Stimulated activated memory B cell treated with anti-CD40 and anti-IgM and Interleukin-4, amounts not matched to agents 10 μg/mL and 1 μg/mL and 100 μg/mL, for 72 hours (primary cell): ENCODE data around the gene TRAF2.

Source experiments
- ATAC-seq: fragments of 150-1000 bp; cut with Tn5 transposase; 2 replicates; pipeline ENCODE4 v1.10.0; 2021
- H3K27ac Mint-ChIP-seq: one replicate; pipeline ENCODE4 v1.8.0; 2022; ENCODE audit warnings: mild to moderate bottlenecking, mixed read lengths
- H3K27me3 Mint-ChIP-seq: one replicate; pipeline ENCODE4 v1.8.0; 2022; ENCODE audit warnings: mixed read lengths
- H3K36me3 Mint-ChIP-seq: one replicate; pipeline ENCODE4 v1.8.0; 2022; ENCODE audit warnings: mixed read lengths
- H3K4me1 Mint-ChIP-seq: one replicate; pipeline ENCODE4 v1.8.0; 2022; ENCODE audit warnings: mixed read lengths
- H3K4me3 Mint-ChIP-seq: one replicate; pipeline ENCODE4 v1.8.0; 2022; ENCODE audit warnings: mild to moderate bottlenecking, moderate library complexity, mixed read lengths
- H3K9me3 Mint-ChIP-seq: one replicate; pipeline ENCODE4 v1.8.0; 2022; ENCODE audit warnings: mixed read lengths

The TRAF2 gene

GRCh38 chr9:136921718-136922117 lies 35.4 kb downstream of the TRAF2 start:
- H3K27me3 Mint-ChIP-seq = no peaks in the 10 kb centered on the region
- no peak for ATAC-seq
- no peaks in the 10 kb centered on the region for H3K9me3 Mint-ChIP-seq
- no peak overlapping the region for H3K27ac Mint-ChIP-seq
- H3K36me3 Mint-ChIP-seq = peaks cover 56% of the 10 kb centered on the region
- H3K4me1 Mint-ChIP-seq = peaks cover 8% of the 10 kb centered on the region
- no peak overlapping the region for H3K4me3 Mint-ChIP-seq

- no peak overlapping the region for H3K27ac Mint-ChIP-seq
- no peak overlapping the region for H3K4me3 Mint-ChIP-seq
- peaks cover 53% of the 10 kb centered on the region for H3K36me3 Mint-ChIP-seq
- ATAC-seq = peak; percentile 45
- H3K27me3 Mint-ChIP-seq = no peaks in the 10 kb centered on the region
- no peaks in the 10 kb centered on the region for H3K9me3 Mint-ChIP-seq
- H3K4me1 Mint-ChIP-seq = peaks cover 8% of the 10 kb centered on the region
Measured at GRCh38 chr9:136922540-136922939, 36.2 kb downstream of the TRAF2 start.

GRCh38 chr9:136923881-136924280 lies 37.6 kb downstream of the TRAF2 start:
- no peak for ATAC-seq
- peaks cover 54% of the 10 kb centered on the region for H3K36me3 Mint-ChIP-seq
- H3K9me3 Mint-ChIP-seq = no peaks in the 10 kb centered on the region
- H3K27me3 Mint-ChIP-seq = no peaks in the 10 kb centered on the region
- no peak overlapping the region for H3K4me3 Mint-ChIP-seq
- H3K4me1 Mint-ChIP-seq = peaks cover 8% of the 10 kb centered on the region
- no peak overlapping the region for H3K27ac Mint-ChIP-seq

- peaks cover 8% of the 10 kb centered on the region for H3K4me1 Mint-ChIP-seq
- no peak overlapping the region for H3K27ac Mint-ChIP-seq
- H3K9me3 Mint-ChIP-seq = no peaks in the 10 kb centered on the region
- H3K4me3 Mint-ChIP-seq = no peak overlapping the region
- H3K27me3 Mint-ChIP-seq = no peaks in the 10 kb centered on the region
- peaks cover 46% of the 10 kb centered on the region for H3K36me3 Mint-ChIP-seq
- no peak for ATAC-seq
Measured at GRCh38 chr9:136925414-136926153, 39.3 kb downstream of the TRAF2 start.

GRCh38 chr9:136926154-136926704 lies 39.9 kb downstream of the TRAF2 start:
- no peaks in the 10 kb centered on the region for H3K9me3 Mint-ChIP-seq
- peaks cover 43% of the 10 kb centered on the region for H3K36me3 Mint-ChIP-seq
- peaks cover 8% of the 10 kb centered on the region for H3K4me1 Mint-ChIP-seq
- no peaks in the 10 kb centered on the region for H3K27me3 Mint-ChIP-seq
- H3K4me3 Mint-ChIP-seq = peak overlapping the region; percentile 40
- H3K27ac Mint-ChIP-seq = no peak overlapping the region
- no peak for ATAC-seq

GRCh38 chr9:136926749-136927148 lies 40.4 kb downstream of the TRAF2 start:
- no peaks in the 10 kb centered on the region for H3K27me3 Mint-ChIP-seq
- no peak overlapping the region for H3K27ac Mint-ChIP-seq
- H3K4me3 Mint-ChIP-seq = peak overlapping the region; percentile 40
- H3K36me3 Mint-ChIP-seq = peaks cover 43% of the 10 kb centered on the region
- H3K9me3 Mint-ChIP-seq = no peaks in the 10 kb centered on the region
- no peak for ATAC-seq
- peaks cover 12% of the 10 kb centered on the region for H3K4me1 Mint-ChIP-seq

- Mint-ChIP-seq H3K9me3 (no peaks in the 10 kb centered on the region), H3K27me3 (no peaks in the 10 kb centered on the region), H3K4me3 (no peak overlapping the region), H3K27ac (peak overlapping the region; percentile 15), H3K36me3 (peaks cover 34% of the 10 kb centered on the region), H3K4me1 (peaks cover 19% of the 10 kb centered on the region)
- ATAC-seq = no peak
Measured at GRCh38 chr9:136927343-136928271, 41.3 kb downstream of the TRAF2 start.

- Mint-ChIP-seq H3K4me1 (peaks cover 18% of the 10 kb centered on the region), H3K36me3 (peaks cover 33% of the 10 kb centered on the region), H3K27me3 (no peaks in the 10 kb centered on the region), H3K27ac (peak overlapping the region; percentile 15), H3K9me3 (no peaks in the 10 kb centered on the region), H3K4me3 (no peak overlapping the region)
- ATAC-seq = peak; percentile 52
Measured at GRCh38 chr9:136928591-136928990, 42.3 kb downstream of the TRAF2 start.

- Mint-ChIP-seq H3K27ac (no peak overlapping the region), H3K27me3 (no peaks in the 10 kb centered on the region)
Measured at GRCh38 chr9:136930014-136930413, 43.7 kb downstream of the TRAF2 start.

GRCh38 chr9:136931611-136932130 lies 45.4 kb downstream of the TRAF2 start:
- ATAC-seq = no peak
- Mint-ChIP-seq H3K4me3 (no peak overlapping the region), H3K27ac (peak overlapping the region; percentile 78), H3K27me3 (no peaks in the 10 kb centered on the region), H3K4me1 (peaks cover 18% of the 10 kb centered on the region), H3K36me3 (peaks cover 36% of the 10 kb centered on the region), H3K9me3 (no peaks in the 10 kb centered on the region)

More at GRCh38 chr9:136930014-136930413, 43.7 kb downstream of the TRAF2 start:
- Mint-ChIP-seq H3K4me1 (peaks cover 18% of the 10 kb centered on the region), H3K36me3 (peaks cover 31% of the 10 kb centered on the region), H3K4me3 (no peak overlapping the region), H3K9me3 (no peaks in the 10 kb centered on the region)
- ATAC-seq = no peak

- H3K4me1 Mint-ChIP-seq = peaks cover 21% of the 10 kb centered on the region
- no peaks in the 10 kb centered on the region for H3K9me3 Mint-ChIP-seq
- H3K27me3 Mint-ChIP-seq = no peaks in the 10 kb centered on the region
- no peak for ATAC-seq
- no peak overlapping the region for H3K4me3 Mint-ChIP-seq
- peaks cover 42% of the 10 kb centered on the region for H3K36me3 Mint-ChIP-seq
- no peak overlapping the region for H3K27ac Mint-ChIP-seq
Measured at GRCh38 chr9:136934277-136934676, 48.0 kb downstream of the TRAF2 start.

GRCh38 chr9:136935651-136936050 lies 49.3 kb downstream of the TRAF2 start:
- no peak for ATAC-seq
- Mint-ChIP-seq H3K36me3 (peaks cover 50% of the 10 kb centered on the region), H3K27me3 (no peaks in the 10 kb centered on the region), H3K27ac (no peak overlapping the region), H3K9me3 (no peaks in the 10 kb centered on the region), H3K4me3 (no peak overlapping the region), H3K4me1 (peaks cover 26% of the 10 kb centered on the region)

GRCh38 chr9:136936645-136937170 lies 50.4 kb downstream of the TRAF2 start:
- Mint-ChIP-seq H3K27me3 (no peaks in the 10 kb centered on the region), H3K4me3 (no peak overlapping the region), H3K27ac (no peak overlapping the region), H3K36me3 (peaks cover 60% of the 10 kb centered on the region), H3K4me1 (peaks cover 23% of the 10 kb centered on the region), H3K9me3 (no peaks in the 10 kb centered on the region)
- ATAC-seq = no peak

- H3K27ac Mint-ChIP-seq = no peak overlapping the region
- no peak for ATAC-seq
Measured at GRCh38 chr9:136937186-136938001, 51.1 kb downstream of the TRAF2 start.

More at GRCh38 chr9:136937186-136938001, 51.1 kb downstream of the TRAF2 start:
- peaks cover 16% of the 10 kb centered on the region for H3K4me1 Mint-ChIP-seq
- no peak overlapping the region for H3K4me3 Mint-ChIP-seq
- no peaks in the 10 kb centered on the region for H3K9me3 Mint-ChIP-seq
- no peaks in the 10 kb centered on the region for H3K27me3 Mint-ChIP-seq
- H3K36me3 Mint-ChIP-seq = peaks cover 67% of the 10 kb centered on the region
